OCI-LY3 (cell line): ENCODE results near the gene FALEC.

Experiments used
- CTCF ChIP-seq: fragments of 200-600, 300-600 bp; sonication (generic); IDR thresholded peaks from 2 replicates; pipeline ENCODE4 v1.5.1; 2014; ENCODE audit warnings: antibody characterized with exemption, low read length, low read depth
- EZH2phosphoT487 ChIP-seq: fragments of 200-600 bp; shearing (Covaris generic); IDR thresholded peaks from 2 replicates; pipeline ENCODE4 v1.6.1; 2018; ENCODE audit warnings: antibody characterized with exemption, mixed run types, low read depth

- no peak for TF ChIP-seq CTCF
- TF ChIP-seq EZH2phosphoT487, result no peak
Measured at GRCh38 chr1:150521196-150521968, 5.8 kb downstream of the FALEC start.
